Activated effector memory CD4-positive, alpha-beta T cell treated with Interleukin-2 at 50 U/mL for 16 hours (primary cell): Measurements from ENCODE around the gene ANAPC16.
A peak's percentile ranks its signal among the peaks of the same experiment; 100 is the strongest.
"Not testable (repeated sequence)": the region's sequence is repeated elsewhere in the genome, so short reads cannot be mapped to it uniquely, and the experiment has no call there.

Experiments used
- DNase-seq: peaks from one replicate; pipeline ENCODE4 v3.0.0-alpha.2; 2020

ANAPC16 gene

DNA sequence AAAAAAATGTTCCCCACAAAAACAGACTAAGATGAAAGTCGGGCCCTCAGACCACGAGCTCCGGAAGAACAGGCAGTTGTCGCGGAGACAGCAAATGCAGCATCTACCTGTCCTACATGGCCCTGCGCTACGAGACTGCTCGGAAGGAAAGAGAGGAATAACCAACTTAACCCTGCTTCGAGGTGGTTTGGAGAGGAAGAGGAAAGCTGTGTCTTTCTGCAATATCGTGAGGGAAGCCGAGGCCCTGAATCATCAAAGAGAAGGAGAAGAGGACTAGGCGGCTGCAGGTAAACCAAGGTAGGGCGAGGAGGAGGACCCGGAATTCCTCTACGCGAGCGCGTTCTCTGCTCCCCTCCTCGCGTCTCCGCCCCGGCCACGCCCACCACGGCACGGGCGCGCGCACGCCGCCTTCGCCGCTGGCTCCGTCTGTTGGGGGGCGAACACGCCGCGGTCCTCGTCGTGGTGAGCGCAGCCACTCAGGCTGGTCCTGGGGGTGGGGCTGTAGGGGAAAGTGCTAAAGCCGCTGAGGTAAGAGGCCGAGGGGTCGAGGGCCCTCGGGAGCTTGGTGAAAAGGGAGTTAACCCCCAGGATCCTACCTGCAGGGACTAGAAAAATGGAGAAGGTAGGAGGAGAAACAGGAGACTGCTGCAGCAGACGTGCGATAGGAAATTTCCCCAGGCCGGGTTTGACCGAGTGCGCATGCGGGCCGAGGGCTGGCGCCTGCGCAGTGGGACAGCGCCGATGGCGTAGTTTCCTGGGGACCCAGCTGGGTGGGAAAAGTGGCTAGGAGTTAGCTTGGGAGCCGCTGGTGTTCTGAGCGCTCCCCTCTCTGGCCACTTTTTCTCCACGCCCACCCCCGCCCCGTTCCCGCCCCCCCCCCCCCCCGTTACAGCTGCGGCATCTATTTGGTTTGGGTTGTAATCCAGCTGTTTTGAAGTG, at the start of gene ANAPC16, which contains the start of gene ASCC1:
ANAPC16 (plus strand) TSS at position 402 of the 939 bp plus-strand sequence. CDS start 7,903 bp downstream, outside the sequence.
ASCC1 (minus strand) TSS at position 666 of the 939 bp plus-strand sequence. CDS start 2,978 bp downstream, outside the sequence.
- DNase-seq: peak; percentile 95

DNA sequence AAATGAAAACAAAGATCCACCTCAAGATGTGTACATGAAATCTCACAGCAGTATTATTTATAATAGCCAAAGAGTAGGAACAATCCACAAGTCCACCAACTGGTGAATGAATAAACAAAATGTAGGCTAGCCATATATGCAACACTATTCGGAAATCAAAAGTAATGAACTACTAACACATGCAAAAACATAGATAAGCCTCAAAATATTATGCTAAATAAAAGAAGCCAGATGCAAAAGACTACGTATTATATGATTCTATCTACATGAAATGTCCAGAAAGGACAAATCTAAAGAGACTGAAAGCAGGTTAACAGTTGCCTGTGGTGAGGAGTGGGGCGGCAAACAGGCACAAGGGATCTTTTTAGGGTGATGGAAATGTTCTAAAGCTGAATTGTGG, 48.7 kb upstream of the ANAPC16 start:
- no peak for DNase-seq

DNA sequence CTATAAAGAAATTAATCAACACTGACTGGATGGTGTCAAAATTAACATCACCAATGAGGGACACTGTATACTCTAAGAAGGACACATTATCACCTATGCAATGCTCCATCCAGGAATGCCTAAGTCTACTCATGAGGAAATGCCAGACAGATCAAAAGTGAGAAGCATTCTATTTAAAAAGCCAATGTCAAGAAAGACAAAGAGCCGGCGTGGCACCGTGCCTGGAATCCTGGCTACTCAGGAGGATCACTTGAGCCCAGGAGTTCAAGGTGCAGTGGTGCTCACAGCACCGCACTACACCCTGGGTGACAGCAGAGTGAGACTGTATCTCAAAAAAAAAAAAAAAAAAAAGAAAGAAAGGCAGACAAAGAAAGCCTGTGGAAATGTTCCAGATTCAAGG, 45.5 kb upstream of the ANAPC16 start:
- DNase-seq: no peak

DNA sequence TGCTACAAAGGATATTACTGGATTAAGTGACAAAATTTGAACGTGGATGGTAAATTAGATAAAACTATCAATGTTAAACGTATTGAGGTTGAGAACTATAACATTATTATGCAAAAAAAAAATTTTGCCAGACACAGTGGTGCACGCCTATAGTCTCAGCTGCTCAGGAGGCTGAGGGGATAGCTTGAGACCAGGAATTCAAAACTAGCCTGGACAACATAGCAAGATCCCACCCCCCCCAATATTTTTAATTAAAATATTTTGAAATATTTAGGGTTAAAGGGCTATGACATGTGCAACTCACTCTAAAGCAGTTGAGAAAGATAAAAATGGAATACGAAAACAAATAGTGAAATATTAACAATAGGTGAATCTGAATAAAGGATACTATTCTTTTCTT, 45.1 kb upstream of the ANAPC16 start:
- DNase-seq: no peak

DNA sequence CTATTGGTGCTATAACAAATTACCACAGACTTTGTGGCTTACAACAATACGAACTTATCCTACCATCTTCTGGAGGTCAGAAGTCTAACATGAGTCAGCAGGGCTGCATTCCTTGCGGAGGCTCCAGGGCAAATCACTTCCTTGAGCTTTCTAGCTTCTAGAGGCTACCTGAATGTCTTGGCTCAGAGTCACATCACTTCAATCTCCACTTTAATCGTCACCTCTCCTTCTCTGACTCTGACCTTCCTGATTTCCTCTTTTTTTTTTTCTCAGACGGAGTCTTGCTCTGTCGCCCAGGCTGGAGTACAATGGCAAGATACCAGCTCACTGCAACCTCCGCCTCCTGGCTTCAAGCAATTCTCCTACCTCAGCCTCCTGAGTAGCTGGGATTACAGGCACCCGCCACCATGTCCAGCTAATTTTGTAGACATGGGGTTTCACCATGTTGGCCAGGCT, 44.6 kb upstream of the ANAPC16 start:
- no peak for DNase-seq

DNA sequence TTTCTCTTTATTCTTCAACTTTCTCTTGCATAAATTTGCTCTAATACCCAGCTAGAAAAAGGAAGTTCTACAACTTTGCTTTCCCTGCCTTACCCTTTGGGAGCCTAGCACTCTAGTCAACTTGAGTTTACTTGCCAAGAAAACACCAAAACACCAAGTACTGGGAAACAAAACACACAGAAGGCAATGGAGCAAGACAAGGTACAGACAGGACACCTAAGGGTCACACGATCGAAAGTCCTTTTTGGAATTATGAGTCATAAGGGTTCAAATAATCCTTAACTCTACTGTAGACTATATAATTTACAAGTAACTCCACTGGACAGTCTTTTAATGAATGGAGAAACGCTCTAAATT, 42.6 kb upstream of the ANAPC16 start:
- DNase-seq: no peak

DNA sequence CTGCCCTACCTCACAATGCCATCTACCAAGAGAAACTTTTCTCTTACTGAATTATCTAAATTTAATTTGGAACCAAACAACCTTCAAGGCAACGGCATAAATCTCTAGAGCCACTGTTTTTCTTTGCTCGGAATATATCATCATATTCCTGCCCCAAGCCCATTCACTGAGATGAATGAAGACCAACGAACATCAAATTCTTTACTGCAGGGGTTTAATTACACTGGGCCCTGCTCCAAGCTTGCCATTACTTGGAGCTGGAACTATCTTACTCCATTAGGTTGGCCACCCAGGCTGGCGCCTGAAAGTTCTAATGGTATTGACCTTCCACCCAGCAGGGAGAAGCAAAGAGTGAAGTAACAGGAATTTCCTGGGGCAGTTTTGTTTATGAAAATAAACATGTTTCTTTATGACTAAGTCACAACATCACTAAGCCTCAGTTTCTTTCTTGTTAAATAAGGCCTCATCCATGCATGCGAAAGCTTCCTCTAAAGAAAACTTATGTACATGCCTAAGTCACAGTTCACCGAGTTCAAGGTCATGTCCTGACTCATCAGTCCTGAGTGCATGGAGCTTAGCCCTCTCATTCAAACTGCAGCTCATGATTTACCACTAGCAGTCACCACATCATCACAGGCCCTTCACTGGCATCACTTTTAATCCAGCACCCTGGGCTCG, 42.1 kb upstream of the ANAPC16 start:
- DNase-seq: no peak

DNA sequence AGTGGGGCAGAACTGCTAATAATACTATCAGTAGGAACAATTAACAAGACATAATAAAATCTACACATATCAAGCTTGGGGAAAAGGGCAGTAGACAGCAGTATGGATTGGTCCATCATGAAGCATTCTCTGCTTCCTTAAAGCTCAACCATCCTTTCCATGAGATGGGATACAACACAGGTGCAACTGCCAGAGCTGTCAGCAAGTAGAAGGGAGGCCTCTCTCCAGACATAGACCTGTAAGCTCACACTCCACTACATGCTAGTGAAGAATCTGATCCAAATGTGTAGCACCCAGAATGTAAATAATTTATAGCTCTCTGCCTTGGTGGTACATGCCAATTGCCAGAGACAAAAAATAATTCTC, 41.5 kb upstream of the ANAPC16 start:
- no peak for DNase-seq

DNA sequence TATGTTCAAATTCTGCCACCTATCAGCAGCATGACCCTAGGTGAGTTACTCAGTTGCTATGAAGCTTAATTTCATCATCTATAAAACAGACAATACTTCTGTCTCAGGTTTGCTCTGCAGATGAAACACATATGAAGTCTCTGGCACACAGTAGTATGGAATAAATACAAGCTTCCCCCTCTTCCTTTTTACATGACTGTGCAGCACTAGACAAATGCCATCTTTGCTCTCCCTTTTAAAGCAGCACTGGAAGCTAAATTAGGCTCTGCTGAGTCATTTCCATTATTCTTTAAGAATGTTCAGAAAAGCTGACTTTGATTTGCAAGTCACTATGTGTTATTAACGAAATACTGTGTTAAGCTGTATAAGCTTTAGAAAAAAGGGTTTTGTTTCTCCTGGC, 40.7 kb upstream of the ANAPC16 start:
- no peak for DNase-seq

DNA sequence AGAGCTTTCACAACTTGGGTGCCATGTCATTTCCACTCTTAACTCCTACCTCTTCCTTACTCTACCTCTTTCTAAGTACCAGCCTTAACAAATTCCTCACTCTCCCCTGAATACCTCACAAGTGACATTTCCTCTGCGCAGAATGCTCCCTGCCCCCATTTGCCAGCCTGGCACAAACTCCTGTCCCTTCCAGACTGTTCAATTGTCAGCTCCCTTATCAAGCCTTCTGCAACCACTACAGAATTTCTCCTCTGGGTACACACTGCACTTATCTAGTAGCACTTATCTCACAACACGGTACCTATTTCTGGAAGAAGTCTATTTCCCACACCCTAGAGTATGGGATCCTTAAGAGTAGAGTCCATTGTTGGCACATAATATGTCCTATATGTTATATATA, 39.1 kb upstream of the ANAPC16 start:
- no peak for DNase-seq

DNA sequence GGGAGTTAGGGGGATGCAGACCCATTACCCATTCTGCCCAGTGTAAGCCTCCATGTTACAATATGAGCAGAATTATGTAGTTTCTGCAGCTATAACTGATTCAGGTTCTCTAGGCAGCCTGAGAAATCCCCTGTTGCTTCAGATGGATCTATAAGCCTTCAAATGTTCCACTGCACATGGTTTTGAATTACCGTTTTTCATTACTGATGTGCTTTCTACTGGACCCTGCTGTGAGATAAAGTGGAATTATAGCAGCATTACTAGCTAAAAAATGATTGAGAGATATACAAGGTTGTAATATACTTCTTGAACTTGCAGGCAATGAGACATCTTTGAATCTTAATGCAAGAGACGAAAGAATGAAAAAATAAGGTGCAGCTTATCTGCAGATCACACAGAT, 38.4 kb upstream of the ANAPC16 start:
- DNase-seq: no peak

DNA sequence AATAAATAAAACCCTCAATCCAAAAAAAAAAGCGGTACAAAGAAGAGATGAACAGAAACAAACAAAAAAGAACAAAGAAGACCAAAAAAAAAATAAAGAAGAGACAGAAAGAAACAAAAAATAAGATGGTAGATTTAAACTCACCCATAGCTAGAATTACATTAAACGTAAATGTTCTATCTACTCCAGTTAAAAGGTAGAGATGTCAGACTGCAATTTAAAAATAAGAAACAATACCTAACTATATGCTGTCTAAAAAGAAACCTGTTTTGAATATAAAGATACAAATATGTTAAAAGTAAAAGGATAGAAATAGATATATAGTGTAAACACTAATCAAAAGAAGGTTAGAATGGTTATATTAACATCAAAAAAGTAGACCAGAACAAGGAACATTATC, 31.7 kb upstream of the ANAPC16 start:
- DNase-seq: no peak

DNA sequence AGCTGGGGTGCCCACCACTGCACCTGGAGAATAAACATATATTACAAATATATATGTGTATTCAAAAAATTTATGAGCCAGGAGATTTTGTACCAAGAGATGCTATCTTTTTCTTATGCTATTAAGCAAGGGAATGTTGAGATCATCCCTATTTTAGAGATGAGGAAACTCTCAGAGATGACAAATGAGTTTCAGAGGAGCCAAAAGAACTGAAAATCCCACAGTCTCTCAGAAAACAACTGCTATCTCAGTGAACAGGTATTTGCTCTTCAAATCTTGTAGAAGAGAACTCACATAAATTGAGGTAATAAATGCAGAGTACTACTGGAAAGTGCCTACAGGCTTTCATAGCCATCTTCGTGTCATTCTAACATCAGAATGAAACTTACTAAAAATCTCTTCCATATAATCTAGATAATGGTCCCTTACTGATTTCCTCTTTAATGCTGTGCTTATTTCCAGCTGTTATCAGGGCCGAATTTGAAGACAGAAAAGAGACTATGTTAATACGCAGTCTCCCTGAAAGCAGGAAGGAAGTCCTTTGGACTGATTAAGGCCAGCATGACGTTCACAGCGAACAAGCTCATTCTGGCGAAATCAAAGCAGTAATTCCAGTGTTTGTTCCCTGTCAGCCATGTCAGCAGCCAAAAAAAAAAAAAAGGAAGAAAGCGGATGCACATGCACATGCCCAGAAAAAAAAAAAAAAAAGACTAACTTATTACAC, 29.4 kb upstream of the ANAPC16 start:
- no peak for DNase-seq

DNA sequence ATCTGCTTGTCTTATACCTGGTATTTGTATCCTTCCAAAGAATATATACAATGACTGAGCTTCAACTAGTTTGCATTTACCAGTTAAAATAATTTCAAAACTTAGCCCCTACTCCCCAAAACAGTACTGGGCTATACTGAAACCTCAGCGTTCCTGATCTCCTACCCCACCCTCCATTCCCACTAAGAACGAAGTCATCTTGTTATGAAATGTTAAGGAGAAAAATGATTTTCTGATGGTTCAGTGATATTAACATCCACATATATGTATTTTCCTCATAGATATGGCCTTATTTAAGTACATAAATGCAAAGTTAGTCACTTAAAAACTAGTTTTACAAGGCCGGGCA, 28.9 kb upstream of the ANAPC16 start:
- DNase-seq: no peak

DNA sequence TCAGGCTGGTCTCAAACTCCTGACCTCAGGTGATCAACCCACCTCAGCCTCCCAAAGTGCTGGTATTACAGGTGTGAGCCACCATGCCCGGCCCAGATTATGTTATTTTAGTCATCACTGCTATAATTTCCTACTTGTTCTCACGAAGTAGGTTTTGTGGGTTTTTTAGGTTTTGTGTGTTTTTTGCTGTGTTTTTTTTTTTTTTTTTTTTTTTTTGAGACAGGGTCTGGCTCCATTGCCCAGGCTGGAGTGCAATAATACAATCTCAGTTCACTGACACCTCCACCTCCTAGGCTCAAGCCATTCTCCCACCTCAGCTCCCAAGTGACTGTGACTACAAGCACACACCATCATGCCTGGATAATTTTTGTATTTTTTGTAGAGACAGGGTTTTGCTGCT, 20.9 kb upstream of the ANAPC16 start:
- no peak for DNase-seq

DNA sequence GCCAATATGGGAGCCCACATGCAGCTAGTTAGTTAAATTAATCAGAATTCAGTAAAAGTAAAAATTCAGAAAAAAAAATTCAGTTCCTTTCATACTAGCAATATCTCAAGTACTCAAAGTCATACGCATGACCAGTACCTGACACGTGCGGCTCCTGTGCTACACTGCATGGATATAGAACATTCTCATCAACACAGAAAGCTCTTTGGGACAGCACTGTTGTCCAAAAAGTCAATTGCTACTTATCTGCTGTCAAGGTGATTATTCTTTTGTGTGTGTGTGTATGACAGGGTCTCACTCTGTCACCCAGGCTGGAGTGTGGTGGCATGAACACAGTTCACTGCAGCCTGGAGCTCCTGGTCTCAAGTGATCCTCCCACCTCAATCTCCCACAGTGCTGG, 14.9 kb upstream of the ANAPC16 start:
- DNase-seq: no peak

DNA sequence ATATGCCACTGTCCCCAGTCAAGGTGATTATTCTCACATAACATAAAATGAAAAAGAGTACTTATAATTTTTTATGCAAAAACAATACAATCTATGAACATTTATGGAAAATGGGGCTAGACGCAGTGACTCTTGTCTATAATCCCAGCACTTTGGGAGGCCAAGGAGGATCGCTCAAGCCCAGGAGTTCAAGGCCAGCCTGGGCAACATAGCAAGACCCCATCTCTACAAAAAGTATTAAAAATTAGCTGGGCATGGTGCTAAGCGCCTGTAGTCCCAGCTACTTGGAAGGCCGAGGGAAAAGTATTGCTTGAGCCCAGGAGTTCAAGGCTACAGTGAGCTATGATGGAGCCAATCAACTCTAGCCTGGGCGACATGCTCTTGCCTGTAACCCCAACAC, 14.5 kb upstream of the ANAPC16 start:
- DNase-seq: no peak

DNA sequence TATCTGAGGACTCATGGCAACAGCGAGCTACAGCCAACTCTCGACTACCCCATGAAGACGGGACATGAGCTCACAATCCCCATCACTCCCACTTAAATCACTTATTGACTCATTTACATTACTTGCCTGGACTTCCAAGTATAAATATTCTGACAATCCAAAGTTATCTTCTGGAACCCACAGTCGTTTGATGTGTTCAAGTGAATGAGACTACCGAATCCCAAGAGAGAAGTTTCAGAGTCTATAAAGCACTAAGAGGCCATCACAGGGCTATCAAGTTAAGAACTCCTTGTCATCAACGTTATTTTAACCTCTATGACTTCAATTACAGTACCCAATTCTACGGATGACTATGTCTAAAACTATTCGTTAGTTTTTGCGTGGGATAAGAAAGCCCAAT, 11.5 kb upstream of the ANAPC16 start:
- no peak for DNase-seq

DNA sequence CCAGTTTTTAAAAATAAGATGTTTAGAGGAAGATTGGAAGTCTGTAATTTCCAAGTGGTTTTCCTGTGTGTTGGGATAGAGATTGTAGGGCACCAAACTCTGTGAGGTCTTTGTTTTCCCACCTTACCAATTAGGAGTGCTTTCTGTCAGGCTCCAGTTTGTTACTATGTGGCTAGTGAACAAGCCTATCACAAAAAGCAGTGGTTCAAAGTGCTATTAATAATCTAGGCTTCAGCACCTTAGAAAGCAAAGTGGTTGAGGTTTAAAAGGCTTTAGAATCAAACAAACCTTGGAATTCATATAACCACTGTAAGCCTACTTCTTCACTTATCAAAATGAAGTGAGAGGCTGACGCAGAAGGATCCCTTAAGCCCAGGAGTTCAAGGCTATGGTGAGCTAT, 11.1 kb upstream of the ANAPC16 start:
- no peak for DNase-seq

DNA sequence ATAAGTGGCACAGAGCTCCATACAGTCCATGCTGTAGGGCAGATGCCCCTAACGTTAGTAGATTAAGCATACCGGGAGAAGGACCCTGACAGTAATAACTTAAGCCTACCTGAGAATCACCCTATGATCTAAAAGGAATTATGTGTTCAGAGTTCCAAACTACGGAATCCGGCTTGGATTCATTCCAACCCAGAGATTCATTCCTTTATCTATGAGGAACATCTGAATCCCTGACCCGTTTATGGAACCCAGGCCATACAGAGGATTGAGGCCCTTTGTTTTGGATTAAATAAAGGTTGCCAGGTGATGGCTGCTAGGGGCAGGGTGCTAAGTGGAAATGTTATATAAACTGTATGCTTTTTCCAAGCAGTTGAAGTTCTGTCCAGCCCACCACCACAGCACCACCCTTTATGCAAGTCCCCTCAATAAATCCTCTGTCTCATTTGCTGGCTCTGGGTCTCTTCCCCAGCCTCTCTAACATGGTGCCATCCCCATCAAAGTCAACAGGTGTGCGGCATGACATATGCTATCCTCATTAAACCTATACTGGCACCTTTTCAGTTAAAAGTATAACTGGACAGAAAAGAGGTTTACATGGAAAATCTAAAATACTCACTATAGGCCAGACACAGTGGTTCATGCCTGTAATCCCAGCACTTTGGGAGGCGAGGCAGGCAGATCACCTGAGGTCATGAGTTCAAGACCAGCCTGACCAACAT, 9.1 kb upstream of the ANAPC16 start:
- no peak for DNase-seq

DNA sequence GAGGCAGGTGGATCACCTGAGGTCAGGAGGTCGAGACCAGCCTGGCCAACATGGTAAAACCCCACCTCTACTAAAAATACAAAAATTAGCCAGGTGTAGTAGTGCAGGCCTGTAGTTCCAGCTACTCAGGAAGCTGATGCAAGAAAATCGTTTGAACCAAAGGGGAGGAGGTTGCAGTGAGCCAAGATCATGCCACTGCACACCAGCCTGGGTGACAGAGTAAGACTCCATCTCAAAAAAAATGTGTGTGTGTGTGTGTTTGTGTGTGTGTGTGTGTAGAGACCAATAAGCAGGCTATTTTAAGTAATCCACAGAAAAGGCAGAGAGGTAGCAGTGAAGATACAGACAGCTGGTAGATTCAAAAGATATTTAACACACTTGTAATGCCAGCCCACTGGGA, 7.3 kb upstream of the ANAPC16 start:
- DNase-seq: not testable (repeated sequence)

DNA sequence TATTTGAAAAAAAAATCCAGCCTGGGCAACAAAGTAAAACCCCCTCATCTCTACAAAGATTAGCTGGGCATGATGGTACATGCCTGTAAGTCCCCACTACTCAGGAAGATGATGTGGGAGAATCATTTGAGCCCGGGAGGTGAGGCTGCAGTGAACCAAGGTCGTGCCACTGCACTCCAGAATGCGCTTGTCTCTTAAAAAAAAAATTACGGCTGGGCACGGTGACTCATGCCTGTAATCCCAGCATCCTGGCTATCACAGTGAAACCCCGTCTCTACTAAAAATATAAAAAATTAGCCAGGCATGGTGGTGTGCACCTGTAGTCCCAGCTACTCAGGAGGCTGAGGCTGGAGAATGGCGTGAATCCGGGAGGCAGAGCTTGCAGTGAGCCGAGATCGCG, 4.4 kb upstream of the ANAPC16 start:
- not testable (repeated sequence) for DNase-seq

DNA sequence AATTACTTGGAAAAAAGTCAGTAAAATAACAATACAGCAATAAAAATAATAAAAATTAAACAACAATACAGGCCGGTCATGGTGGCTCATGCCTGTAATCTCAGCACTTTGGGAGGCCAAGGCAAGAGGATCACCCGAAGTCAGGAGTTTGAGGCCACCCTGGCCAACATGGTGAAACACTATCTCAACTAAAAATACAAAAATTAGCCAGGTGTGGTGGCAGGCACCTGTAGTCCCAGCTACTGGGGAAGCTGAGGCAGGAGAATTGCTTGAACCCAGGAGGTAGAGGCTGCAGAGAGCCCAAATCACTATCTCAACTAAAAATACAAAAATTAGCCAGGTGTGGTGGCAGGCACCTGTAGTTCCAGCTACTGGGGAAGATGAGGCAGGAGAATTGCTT, 4.0 kb upstream of the ANAPC16 start:
- DNase-seq: not testable (repeated sequence)
